HepG2 (cell line): Measurements from ENCODE around the gene OXLD1. TPM values are rescaled to one million over a fixed set of nuclear protein-coding genes. Genes with fewer than 3 reads are reported as not detected.

ENCODE experiments used
- AGO2 ChIP-seq: fragments of 200-400 bp; formaldehyde crosslinking; optimal IDR thresholded peaks from 2 replicates; pipeline ENCODE3; 2017; ENCODE audit warnings: mild to moderate bottlenecking, low read depth, low read length, moderate library complexity
- KLF16 ChIP-seq, 2 experiments: sonication (generic) in 1 of 2; formaldehyde crosslinking in 1 of 2; IDR thresholded peaks; 2 replicates each; pipeline versions ENCODE4 v1.6.1 to v1.8.0; 2016 to 2023; ENCODE audit warnings: missing genetic modification reagents in 2 of 2, missing compliant biosample characterization in 1 of 2
- ZNF644 ChIP-seq: IDR thresholded peaks from 2 replicates; pipeline ENCODE4 v1.6.1; 2016; ENCODE audit warnings: low read depth
- ZNF775 ChIP-seq: sonication (generic); formaldehyde crosslinking; IDR thresholded peaks from 2 replicates; pipeline ENCODE4 v1.4.0; 2020; ENCODE audit warnings: missing genetic modification reagents, mild to moderate bottlenecking, moderate library complexity, borderline replicate concordance
- ZSCAN20 ChIP-seq: sonication (generic); formaldehyde crosslinking; IDR thresholded peaks from 2 replicates; pipeline ENCODE4 v1.4.0; 2020; ENCODE audit warnings: missing genetic modification reagents, mild to moderate bottlenecking, borderline replicate concordance
- polyA plus RNA-seq, 8 experiments: library from polyadenylated mRNA; depleted of rRNA in 3 of 8; stranded (reverse) in 7 of 8; unstranded in 1 of 8; fragments of >200 nt; fragmentation: Illumina TruSeq in 4 of 8; extraction: Trizol in 4 of 8; gene quantifications; 2 replicates each; pipeline versions ENCODE4 v1.2.1 to v1.2.3, GENCODE V29; 2011 to 2016; ENCODE audit warnings: low read depth in 4 of 8, missing spikeins in 1 of 8, mixed read lengths in 1 of 8; ENCODE audit not compliant: insufficient read depth in 1 of 8
- total RNA-seq, 5 experiments: library from RNA; depleted of rRNA; stranded (reverse); fragments of >200 nt; fragmentation: Illumina TruSeq; extraction: Trizol; gene quantifications; 2 replicates each; pipeline ENCODE4 v1.2.3, GENCODE V29; 2016; ENCODE audit warnings: low read depth in 1 of 5
- TF ChIP-seq, protein P1 (sequence below), 2 experiments: sonication (generic) in 1 of 2; formaldehyde crosslinking in 1 of 2; IDR thresholded peaks; 2 replicates each; pipeline versions ENCODE4 v1.6.1 to v1.9.0; 2014 to 2022; ENCODE audit warnings: antibody characterized with exemption in 1 of 2, borderline replicate concordance in 1 of 2, inconsistent platforms in 1 of 2, low read depth in 1 of 2, missing genetic modification reagents in 1 of 2
- TF ChIP-seq, protein P2 (sequence below), 2 experiments: IDR thresholded peaks; 2 replicates each; pipeline ENCODE4 v1.6.1; 2011 to 2012; ENCODE audit warnings: low read length in 2 of 2, borderline replicate concordance in 1 of 2, low read depth in 1 of 2, mild to moderate bottlenecking in 1 of 2, moderate library complexity in 1 of 2

The OXLD1 gene
- total and polyA plus RNA-seq, 2 of the 13 experiments (the other 11 are each of a cell fraction or from before 2014, with no cell fraction given): 27.1 to 37.5 TPM

DNA sequence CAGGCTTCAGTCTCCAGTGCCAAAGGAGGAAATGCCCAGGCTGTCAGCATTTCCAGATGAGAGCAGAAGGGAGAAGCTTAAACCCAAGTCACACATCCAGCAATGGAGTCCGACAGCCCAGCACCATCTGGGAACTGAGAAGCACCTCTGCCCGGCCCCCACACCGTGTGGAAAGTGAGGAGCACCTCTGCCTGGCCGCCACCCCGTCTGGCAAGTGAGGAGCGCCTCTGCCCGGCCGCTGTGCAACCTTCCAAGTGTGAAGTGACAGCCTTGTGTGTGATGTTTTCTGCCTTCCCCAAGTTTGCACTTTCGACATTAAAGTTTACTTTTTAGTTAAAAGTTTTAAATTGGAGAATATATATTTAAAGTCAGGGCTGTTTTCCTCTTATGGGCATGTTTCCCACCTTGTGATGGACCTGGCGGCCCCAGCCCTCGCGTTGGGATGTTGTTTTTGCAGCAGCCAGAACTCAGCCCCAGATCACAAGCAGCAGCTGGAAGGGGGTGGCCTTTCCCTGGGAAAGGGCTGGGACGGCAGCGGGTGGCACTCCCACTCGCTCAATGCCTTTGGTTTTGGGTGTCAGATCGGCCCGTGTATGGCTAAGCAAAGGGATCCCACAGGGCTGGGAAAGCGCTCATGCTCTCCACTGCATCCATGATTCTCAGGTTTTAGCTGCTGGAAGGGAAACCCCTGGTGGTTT is 7.3 kb upstream of the OXLD1 start (continued):
- TF ChIP-seq, protein P1, sequence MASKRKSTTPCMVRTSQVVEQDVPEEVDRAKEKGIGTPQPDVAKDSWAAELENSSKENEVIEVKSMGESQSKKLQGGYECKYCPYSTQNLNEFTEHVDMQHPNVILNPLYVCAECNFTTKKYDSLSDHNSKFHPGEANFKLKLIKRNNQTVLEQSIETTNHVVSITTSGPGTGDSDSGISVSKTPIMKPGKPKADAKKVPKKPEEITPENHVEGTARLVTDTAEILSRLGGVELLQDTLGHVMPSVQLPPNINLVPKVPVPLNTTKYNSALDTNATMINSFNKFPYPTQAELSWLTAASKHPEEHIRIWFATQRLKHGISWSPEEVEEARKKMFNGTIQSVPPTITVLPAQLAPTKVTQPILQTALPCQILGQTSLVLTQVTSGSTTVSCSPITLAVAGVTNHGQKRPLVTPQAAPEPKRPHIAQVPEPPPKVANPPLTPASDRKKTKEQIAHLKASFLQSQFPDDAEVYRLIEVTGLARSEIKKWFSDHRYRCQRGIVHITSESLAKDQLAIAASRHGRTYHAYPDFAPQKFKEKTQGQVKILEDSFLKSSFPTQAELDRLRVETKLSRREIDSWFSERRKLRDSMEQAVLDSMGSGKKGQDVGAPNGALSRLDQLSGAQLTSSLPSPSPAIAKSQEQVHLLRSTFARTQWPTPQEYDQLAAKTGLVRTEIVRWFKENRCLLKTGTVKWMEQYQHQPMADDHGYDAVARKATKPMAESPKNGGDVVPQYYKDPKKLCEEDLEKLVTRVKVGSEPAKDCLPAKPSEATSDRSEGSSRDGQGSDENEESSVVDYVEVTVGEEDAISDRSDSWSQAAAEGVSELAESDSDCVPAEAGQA (IDR thresholded peaks at IDR 0.05; ENCODE audit: low read depth): no peak
- TF ChIP-seq, protein P1 (CRISPR knock-in tag; IDR thresholded peaks at IDR 0.05; ENCODE audit: borderline replicate concordance): no peak
- peak; percentile 78 for TF ChIP-seq AGO2
- TF ChIP-seq, protein P2, sequence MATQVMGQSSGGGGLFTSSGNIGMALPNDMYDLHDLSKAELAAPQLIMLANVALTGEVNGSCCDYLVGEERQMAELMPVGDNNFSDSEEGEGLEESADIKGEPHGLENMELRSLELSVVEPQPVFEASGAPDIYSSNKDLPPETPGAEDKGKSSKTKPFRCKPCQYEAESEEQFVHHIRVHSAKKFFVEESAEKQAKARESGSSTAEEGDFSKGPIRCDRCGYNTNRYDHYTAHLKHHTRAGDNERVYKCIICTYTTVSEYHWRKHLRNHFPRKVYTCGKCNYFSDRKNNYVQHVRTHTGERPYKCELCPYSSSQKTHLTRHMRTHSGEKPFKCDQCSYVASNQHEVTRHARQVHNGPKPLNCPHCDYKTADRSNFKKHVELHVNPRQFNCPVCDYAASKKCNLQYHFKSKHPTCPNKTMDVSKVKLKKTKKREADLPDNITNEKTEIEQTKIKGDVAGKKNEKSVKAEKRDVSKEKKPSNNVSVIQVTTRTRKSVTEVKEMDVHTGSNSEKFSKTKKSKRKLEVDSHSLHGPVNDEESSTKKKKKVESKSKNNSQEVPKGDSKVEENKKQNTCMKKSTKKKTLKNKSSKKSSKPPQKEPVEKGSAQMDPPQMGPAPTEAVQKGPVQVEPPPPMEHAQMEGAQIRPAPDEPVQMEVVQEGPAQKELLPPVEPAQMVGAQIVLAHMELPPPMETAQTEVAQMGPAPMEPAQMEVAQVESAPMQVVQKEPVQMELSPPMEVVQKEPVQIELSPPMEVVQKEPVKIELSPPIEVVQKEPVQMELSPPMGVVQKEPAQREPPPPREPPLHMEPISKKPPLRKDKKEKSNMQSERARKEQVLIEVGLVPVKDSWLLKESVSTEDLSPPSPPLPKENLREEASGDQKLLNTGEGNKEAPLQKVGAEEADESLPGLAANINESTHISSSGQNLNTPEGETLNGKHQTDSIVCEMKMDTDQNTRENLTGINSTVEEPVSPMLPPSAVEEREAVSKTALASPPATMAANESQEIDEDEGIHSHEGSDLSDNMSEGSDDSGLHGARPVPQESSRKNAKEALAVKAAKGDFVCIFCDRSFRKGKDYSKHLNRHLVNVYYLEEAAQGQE (IDR thresholded peaks at IDR 0.05; ENCODE audit: borderline replicate concordance in 1 of 2, low read depth in 1 of 2, low read length in 2 of 2): no peak
- TF ChIP-seq ZNF644: no peak
- no peak for TF ChIP-seq KLF16 (CRISPR knock-in tag; IDR thresholded peaks at IDR 0.05)
- no peak for TF ChIP-seq ZSCAN20 (CRISPR knock-in tag)
- TF ChIP-seq ZNF775 (CRISPR knock-in tag): no peak
